Measurements from ENCODE around the gene PRPF40A. TPM values are rescaled to one million over a fixed set of nuclear protein-coding genes. Genes with fewer than 3 reads are reported as not detected.

Gene PRPF40A
- total RNA-seq, 2 experiments from 2014 or later, result 126 to 127 TPM

DNA sequence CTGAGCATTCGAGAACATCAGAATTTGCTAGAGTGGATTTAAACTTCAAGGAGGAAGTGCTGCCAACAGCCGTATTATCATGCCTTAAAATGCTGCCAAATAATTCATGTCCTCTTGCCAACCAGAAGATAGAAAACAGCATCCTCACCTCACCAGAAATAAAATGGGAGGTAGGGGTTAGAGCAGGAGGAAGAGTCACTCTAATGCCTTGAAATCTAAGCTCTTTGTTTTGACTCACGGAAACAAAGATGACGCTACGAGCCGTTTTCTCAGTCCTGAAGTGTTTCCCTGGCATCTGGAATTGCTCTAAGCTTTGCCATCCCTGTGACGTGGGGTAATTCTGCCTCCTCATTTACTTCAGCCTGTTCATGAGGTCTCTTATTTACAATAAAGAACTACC is 97.1 kb downstream of the PRPF40A start:
- Mint-ChIP-seq H3K36me3 (no peaks in the 10 kb centered on the region), H3K9me3 (ENCODE audit: low read depth) (no peaks in the 10 kb centered on the region), H3K4me3 (no peak overlapping the region), H3K27ac (no peak overlapping the region), H3K27me3 (peaks cover 27% of the 10 kb centered on the region), H3K4me1 (no peaks in the 10 kb centered on the region)
- no peak for ATAC-seq
- CTCF ChIA-PET, result no interaction called here
- no peak for DNase-seq

DNA sequence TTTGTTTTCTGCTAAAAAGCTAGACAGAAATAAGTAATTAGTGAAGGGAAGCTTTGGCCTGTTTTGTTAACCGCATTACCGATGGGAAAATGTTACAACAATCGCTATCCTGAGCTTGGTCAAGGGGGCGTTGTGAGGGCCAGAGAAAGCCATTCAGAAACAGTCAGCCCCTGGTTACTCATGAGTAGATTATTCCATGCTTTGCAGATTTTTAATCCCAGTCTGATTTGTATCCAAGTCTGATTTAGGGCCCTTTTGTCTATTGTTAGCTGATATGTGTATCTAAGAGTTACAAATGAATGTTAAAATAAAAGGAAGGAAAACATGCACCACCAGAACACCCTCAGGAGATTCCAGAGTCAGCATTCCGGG is 99.1 kb downstream of the PRPF40A start:
- CTCF ChIA-PET, result interaction anchor here (0.8 to 2.9 kb wide), 2 partner anchors 14 to 17 kb away, joined by 4 to 11 read pairs; no protein-coding TSS in a partner anchor
- Mint-ChIP-seq H3K9me3 (ENCODE audit: low read depth) (no peaks in the 10 kb centered on the region), H3K4me1 (peaks cover 2% of the 10 kb centered on the region), H3K4me3 (no peak overlapping the region), H3K27me3 (peaks cover 25% of the 10 kb centered on the region), H3K27ac (no peak overlapping the region), H3K36me3 (no peaks in the 10 kb centered on the region)
- ATAC-seq, result no peak
- DNase-seq, result no peak

- peaks cover 7% of the 10 kb centered on the region for H3K4me1 Mint-ChIP-seq
- H3K4me3 Mint-ChIP-seq, result no peak overlapping the region
- ATAC-seq, result no peak
- CTCF ChIA-PET, result interaction anchor here (2.9 kb wide), 1 partner anchor 18 kb away, joined by 11 read pairs; no protein-coding TSS in a partner anchor
- no peaks in the 10 kb centered on the region for H3K36me3 Mint-ChIP-seq
- no peak for DNase-seq
- no peak overlapping the region for H3K27ac Mint-ChIP-seq
- H3K9me3 Mint-ChIP-seq (ENCODE audit: low read depth), result no peaks in the 10 kb centered on the region
- H3K27me3 Mint-ChIP-seq, result peaks cover 25% of the 10 kb centered on the region
Measured at GRCh38 chr2:152617456-152618192, 99.6 kb downstream of the PRPF40A start.

- Mint-ChIP-seq H3K27ac (no peak overlapping the region), H3K4me1 (peaks cover 19% of the 10 kb centered on the region), H3K9me3 (ENCODE audit: low read depth) (no peaks in the 10 kb centered on the region), H3K36me3 (no peaks in the 10 kb centered on the region), H3K4me3 (no peak overlapping the region), H3K27me3 (peaks cover 18% of the 10 kb centered on the region)
- DNase-seq (no peak), ATAC-seq (no peak)
- CTCF ChIA-PET, result interaction anchor here (3.5 kb wide), 1 partner anchor 20 kb away, joined by 14 read pairs; no protein-coding TSS in a partner anchor
Measured at GRCh38 chr2:152615177-152615576, 102.1 kb downstream of the PRPF40A start.

GRCh38 chr2:152613235-152613634 is 104.0 kb downstream of the PRPF40A start:
- Mint-ChIP-seq H3K27ac (no peak overlapping the region), H3K4me1 (peaks cover 19% of the 10 kb centered on the region), H3K27me3 (peaks cover 18% of the 10 kb centered on the region), H3K4me3 (no peak overlapping the region), H3K36me3 (no peaks in the 10 kb centered on the region), H3K9me3 (ENCODE audit: low read depth) (no peaks in the 10 kb centered on the region)
- CTCF ChIA-PET, result interaction anchor here (3.5 kb wide), 1 partner anchor 22 kb away, joined by 14 read pairs; no protein-coding TSS in a partner anchor
- ATAC-seq (no peak), DNase-seq (no peak)

DNA sequence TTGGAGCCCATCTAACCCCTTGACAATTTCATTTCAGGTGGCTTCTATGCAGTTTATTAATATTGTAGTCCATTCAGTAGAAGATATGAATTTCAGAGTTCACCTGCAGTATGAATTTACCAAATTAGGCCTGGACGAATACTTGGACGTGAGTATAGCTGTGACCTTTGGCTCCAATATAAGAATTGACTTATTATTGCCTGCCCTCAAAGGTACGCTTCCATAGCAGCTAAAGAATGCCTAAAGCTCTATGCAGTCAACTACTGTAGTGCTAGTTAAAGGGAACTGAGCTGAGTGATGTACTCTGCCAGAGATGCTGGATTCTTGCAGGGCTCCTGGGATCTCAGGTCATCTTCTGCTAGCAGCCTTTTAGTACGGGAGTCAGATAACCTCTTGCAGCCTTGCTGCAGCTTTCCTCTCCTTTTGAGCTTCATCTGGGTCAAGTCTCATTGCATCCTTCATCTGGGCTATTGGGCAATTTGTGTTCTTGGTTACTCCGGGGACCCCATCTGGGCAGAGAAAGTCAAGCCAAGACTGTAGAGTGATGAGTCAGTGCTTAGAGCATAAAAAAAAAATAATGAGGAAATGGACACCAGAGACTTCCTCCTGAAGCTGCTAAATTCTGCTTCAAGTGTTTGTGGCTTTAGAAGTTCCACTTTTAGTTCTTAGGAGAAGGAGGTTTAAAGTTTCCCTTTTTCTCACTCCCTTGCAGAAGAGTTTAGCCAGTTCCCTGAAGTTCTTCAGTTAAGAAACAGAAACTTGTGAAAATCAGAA is 105.6 kb downstream of the PRPF40A start:
- Mint-ChIP-seq H3K36me3 (no peaks in the 10 kb centered on the region), H3K27me3 (peaks cover 17% of the 10 kb centered on the region), H3K4me1 (peaks cover 19% of the 10 kb centered on the region), H3K27ac (peak overlapping the region; percentile 29), H3K4me3 (no peak overlapping the region), H3K9me3 (ENCODE audit: low read depth) (no peaks in the 10 kb centered on the region)
- CTCF ChIA-PET, result interaction anchor here (1.0 kb wide), 1 partner anchor 15 kb away, joined by 3 read pairs; no protein-coding TSS in a partner anchor
- ATAC-seq, result peak; percentile 61
- no peak for DNase-seq

DNA sequence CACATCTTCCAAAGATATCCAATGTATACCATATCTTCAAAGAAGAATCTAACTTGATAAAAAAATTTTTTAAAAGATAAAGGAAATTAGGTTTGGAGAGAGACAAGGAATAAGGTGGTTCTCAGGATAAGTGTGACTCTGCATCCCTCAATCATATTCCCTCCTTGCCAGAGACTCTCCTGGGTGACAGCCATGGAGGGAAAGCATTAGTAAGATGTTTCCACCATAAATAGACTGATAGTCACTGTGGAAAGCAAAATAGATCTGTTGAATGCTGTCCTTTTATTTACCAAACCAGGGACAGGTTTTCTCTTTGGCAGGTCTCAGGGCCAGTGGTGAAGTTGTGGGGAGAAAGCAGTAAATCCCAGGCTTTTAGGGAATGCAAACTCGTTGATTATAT is 107.6 kb downstream of the PRPF40A start:
- Mint-ChIP-seq H3K27ac (no peak overlapping the region), H3K4me1 (peaks cover 19% of the 10 kb centered on the region), H3K36me3 (no peaks in the 10 kb centered on the region), H3K9me3 (ENCODE audit: low read depth) (no peaks in the 10 kb centered on the region), H3K27me3 (peaks cover 16% of the 10 kb centered on the region), H3K4me3 (no peak overlapping the region)
- CTCF ChIA-PET, result no interaction called here
- ATAC-seq (no peak), DNase-seq (no peak)

GRCh38 chr2:152609154-152609553 is 108.1 kb downstream of the PRPF40A start:
- peaks cover 18% of the 10 kb centered on the region for H3K27me3 Mint-ChIP-seq
- no peaks in the 10 kb centered on the region for H3K9me3 Mint-ChIP-seq (ENCODE audit: low read depth)
- no peak overlapping the region for H3K27ac Mint-ChIP-seq
- H3K4me3 Mint-ChIP-seq, result no peak overlapping the region
- H3K4me1 Mint-ChIP-seq, result peaks cover 19% of the 10 kb centered on the region
- no peaks in the 10 kb centered on the region for H3K36me3 Mint-ChIP-seq
- DNase-seq (no peak), ATAC-seq (no peak)
- CTCF ChIA-PET, result no interaction called here

DNA sequence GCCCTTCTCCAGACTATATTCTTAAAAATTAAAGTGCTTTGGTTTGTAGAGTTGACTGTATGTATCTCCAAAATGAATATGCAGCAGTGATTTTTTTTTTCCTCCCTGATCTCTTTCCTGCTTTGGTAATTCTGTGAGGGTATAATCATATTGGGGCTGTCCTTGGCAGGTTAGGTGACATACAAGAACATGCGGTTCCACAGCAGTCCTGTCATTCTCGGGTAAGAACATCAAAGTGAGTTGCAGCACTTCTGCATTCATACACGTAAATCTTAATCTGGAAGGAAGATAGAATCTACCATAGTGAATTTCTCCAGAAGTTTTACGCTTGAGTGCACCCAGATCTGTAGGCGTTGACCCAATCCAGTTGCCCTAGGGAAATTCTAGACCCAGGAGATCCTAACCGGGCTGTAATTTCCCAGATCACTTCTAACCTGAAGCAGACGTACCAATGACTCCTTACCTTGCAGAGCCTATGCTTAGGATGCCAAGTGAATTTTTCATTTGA is 109.4 kb downstream of the PRPF40A start:
- ATAC-seq (no peak), DNase-seq (no peak)
- H3K27ac Mint-ChIP-seq, result no peak overlapping the region
- CTCF ChIA-PET, result no interaction called here
- H3K9me3 Mint-ChIP-seq (ENCODE audit: low read depth), result no peaks in the 10 kb centered on the region
- no peak overlapping the region for H3K4me3 Mint-ChIP-seq
- H3K36me3 Mint-ChIP-seq, result no peaks in the 10 kb centered on the region
- peaks cover 14% of the 10 kb centered on the region for H3K4me1 Mint-ChIP-seq
- peaks cover 21% of the 10 kb centered on the region for H3K27me3 Mint-ChIP-seq

- Mint-ChIP-seq H3K27ac (no peak overlapping the region), H3K27me3 (peaks cover 21% of the 10 kb centered on the region), H3K4me1 (peaks cover 5% of the 10 kb centered on the region), H3K4me3 (no peak overlapping the region), H3K9me3 (ENCODE audit: low read depth) (no peaks in the 10 kb centered on the region), H3K36me3 (no peaks in the 10 kb centered on the region)
- DNase-seq (no peak), ATAC-seq (no peak)
- CTCF ChIA-PET, result no interaction called here
Measured at GRCh38 chr2:152606941-152607340, 110.3 kb downstream of the PRPF40A start.

DNA sequence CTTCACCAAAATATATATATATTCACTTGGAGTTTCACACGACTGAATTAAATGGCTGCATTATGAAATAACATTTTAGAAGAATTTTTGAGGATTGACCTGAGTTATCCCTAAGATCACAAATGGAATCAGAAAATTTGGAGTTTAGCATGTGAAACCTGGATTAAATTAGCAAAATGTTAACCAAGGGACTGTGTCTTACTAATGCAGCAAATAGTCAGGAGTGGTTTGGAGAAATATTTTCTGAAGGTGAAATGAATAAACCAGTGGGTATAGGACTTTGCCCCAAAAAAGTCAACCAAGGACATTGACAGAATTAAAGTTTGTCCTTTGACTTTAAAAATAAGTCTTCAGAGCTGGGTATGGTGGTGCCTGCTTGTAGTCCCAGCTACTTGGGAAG is 111.2 kb downstream of the PRPF40A start:
- no peaks in the 10 kb centered on the region for H3K9me3 Mint-ChIP-seq (ENCODE audit: low read depth)
- CTCF ChIA-PET, result interaction anchor here (0.7 kb wide), 1 partner anchor 11 kb away, joined by 3 read pairs; no protein-coding TSS in a partner anchor
- H3K4me1 Mint-ChIP-seq, result no peaks in the 10 kb centered on the region
- no peak for ATAC-seq
- DNase-seq, result no peak
- H3K4me3 Mint-ChIP-seq, result no peak overlapping the region
- no peaks in the 10 kb centered on the region for H3K36me3 Mint-ChIP-seq
- no peak overlapping the region for H3K27ac Mint-ChIP-seq
- peaks cover 21% of the 10 kb centered on the region for H3K27me3 Mint-ChIP-seq

GRCh38 chr2:152603166-152603565 is 114.1 kb downstream of the PRPF40A start:
- H3K27ac Mint-ChIP-seq, result no peak overlapping the region
- no peak overlapping the region for H3K4me3 Mint-ChIP-seq
- H3K4me1 Mint-ChIP-seq, result no peaks in the 10 kb centered on the region
- no peaks in the 10 kb centered on the region for H3K9me3 Mint-ChIP-seq (ENCODE audit: low read depth)
- H3K36me3 Mint-ChIP-seq, result no peaks in the 10 kb centered on the region
- CTCF ChIA-PET, result interaction anchor here (0.9 kb wide), 1 partner anchor 33 kb away, joined by 4 read pairs; no protein-coding TSS in a partner anchor
- H3K27me3 Mint-ChIP-seq, result peaks cover 9% of the 10 kb centered on the region
- no peak for ATAC-seq
- DNase-seq, result no peak

- DNase-seq, result no peak
- ATAC-seq, result no peak
- no peak overlapping the region for H3K4me3 Mint-ChIP-seq
- no peaks in the 10 kb centered on the region for H3K4me1 Mint-ChIP-seq
- CTCF ChIA-PET, result interaction anchor here (0.9 kb wide), 1 partner anchor 33 kb away, joined by 4 read pairs; no protein-coding TSS in a partner anchor
- no peaks in the 10 kb centered on the region for H3K9me3 Mint-ChIP-seq (ENCODE audit: low read depth)
- no peak overlapping the region for H3K27ac Mint-ChIP-seq
- no peaks in the 10 kb centered on the region for H3K36me3 Mint-ChIP-seq
- peaks cover 8% of the 10 kb centered on the region for H3K27me3 Mint-ChIP-seq
Measured at GRCh38 chr2:152602750-152603149, 114.5 kb downstream of the PRPF40A start.
